ENCODE results near the gene THAP7. TPM values are rescaled to one million over a fixed set of nuclear protein-coding genes. Genes with fewer than 3 reads are reported as not detected.

THAP7 gene
- total RNA-seq, 4 donors from 2014 or later = 33.2 to 42.4 (median 39.1) TPM

DNA sequence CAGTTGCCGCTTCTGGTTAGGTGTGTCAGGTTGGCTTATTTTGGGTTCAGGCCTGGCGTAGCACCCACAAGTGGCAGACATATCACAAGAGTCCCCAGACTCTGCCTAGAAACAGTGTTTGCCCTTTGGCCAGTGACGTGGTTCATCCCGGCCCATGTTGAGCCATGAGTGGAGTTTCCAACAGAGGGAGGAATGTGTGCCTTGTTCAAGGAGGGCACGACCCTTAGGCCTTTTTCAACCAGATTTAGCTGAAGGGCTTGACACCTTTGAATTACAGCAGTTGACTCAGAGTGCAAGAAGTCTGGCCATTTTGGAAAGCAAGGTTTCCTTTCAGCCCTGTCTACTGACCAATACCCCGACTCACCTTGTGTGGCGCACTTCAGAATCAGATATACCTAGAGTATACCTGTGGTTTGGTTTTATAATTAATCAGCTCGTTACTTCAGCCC, 50.0 kb downstream of the THAP7 start:
- no peaks in the 10 kb centered on the region for H3K27me3 ChIP-seq
- peaks cover 3 to 20% (median 7%) of the 10 kb centered on the region in 4 donors for H3K4me1 ChIP-seq
- H3K9me3 ChIP-seq = no peaks in the 10 kb centered on the region
- H3K36me3 ChIP-seq = peaks cover 14 to 44% (median 40%) of the 10 kb centered on the region in 4 donors
- no peak overlapping the region for H3K4me3 ChIP-seq
- intact Hi-C loops (cut with DNase I) = no loop called here
- no peak for DNase-seq (ENCODE audit: extremely low spot score)
- WGBS = 94% methylated on average over 5 of the region's 8 CpGs
- no peak overlapping the region for H3K27ac ChIP-seq (replicated peaks in 1 of 4)
- TF ChIP-seq POLR2A (IDR thresholded peaks at IDR 0.05; ENCODE audit: low read depth) = no peak
- TF ChIP-seq CTCF (IDR thresholded peaks at IDR 0.05) = no peak
- no peak for TF ChIP-seq POLR2AphosphoS5 (IDR thresholded peaks at IDR 0.05)
- TF ChIP-seq EP300 (IDR thresholded peaks at IDR 0.05) = no peak

DNA sequence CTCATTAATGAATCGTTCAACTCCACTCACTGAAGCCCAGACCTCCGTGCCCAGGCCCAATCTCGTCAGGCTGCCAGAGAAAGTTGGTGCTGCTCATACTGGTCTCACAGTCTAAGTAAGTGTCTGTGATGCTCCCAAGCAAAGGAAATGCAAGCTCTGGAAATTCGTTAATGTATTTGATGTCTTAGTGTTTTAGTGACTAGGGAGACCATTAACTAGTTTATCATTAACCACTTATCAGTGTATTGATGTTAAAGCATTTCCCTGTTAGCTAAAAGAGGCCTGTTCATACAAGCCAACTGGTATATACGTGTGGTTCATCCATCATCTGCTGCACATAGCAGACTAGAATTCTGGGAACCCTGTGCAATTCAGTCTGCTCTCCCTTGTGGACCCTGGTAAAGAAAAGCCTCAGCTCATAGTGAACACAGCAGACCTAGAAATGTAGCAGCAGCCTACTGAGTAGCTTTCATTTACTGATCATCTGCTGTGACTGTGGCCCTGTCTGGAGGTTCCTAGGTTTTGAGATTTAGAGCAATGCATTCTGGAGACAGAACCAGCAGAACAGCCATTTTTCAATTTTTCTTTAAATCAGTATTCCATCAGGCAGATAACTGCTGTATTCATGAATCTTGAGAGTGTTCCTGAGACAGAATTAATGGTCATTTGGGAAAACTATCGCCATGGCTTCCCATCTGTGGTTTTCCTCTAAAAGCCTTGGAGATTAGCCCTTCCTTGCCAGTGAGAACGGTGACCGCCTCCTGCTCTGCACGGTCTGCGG, 50.6 kb downstream of the THAP7 start:
- WGBS = 93% methylated on average over 10 of the region's 10 CpGs
- H3K4me3 ChIP-seq = no peak overlapping the region
- H3K36me3 ChIP-seq = peaks cover 14 to 44% (median 40%) of the 10 kb centered on the region in 4 donors
- TF ChIP-seq POLR2AphosphoS5 (IDR thresholded peaks at IDR 0.05) (no peak), EP300 (IDR thresholded peaks at IDR 0.05) (no peak), POLR2A (IDR thresholded peaks at IDR 0.05; ENCODE audit: low read depth) (no peak), CTCF (IDR thresholded peaks at IDR 0.05) (no peak)
- intact Hi-C loops (cut with DNase I) = no loop called here
- H3K27me3 ChIP-seq = no peaks in the 10 kb centered on the region
- H3K9me3 ChIP-seq = no peaks in the 10 kb centered on the region
- no peak for DNase-seq (ENCODE audit: extremely low spot score)
- peaks cover under 1 to 19% (median 5%) of the 10 kb centered on the region in 4 donors for H3K4me1 ChIP-seq
- no peak overlapping the region for H3K27ac ChIP-seq (replicated peaks in 1 of 4)

GRCh38 chr22:20949698-20950183, 52.2 kb downstream of the THAP7 start:
- DNase-seq (ENCODE audit: extremely low spot score) = no peak
- no peaks in the 10 kb centered on the region for H3K9me3 ChIP-seq
- intact Hi-C loops (cut with DNase I) = no loop called here
- no peak overlapping the region for H3K27ac ChIP-seq (replicated peaks in 1 of 4)
- peaks cover 14 to 35% (median 17%) of the 10 kb centered on the region in 4 donors for H3K4me1 ChIP-seq
- H3K4me3 ChIP-seq = no peak overlapping the region
- 83% methylated on average over 13 of the region's 13 CpGs for WGBS
- peaks cover 14 to 44% (median 40%) of the 10 kb centered on the region in 4 donors for H3K36me3 ChIP-seq
- H3K27me3 ChIP-seq = no peaks in the 10 kb centered on the region
- TF ChIP-seq POLR2AphosphoS5 (IDR thresholded peaks at IDR 0.05) (no peak), POLR2A (IDR thresholded peaks at IDR 0.05; ENCODE audit: low read depth) (no peak), CTCF (IDR thresholded peaks at IDR 0.05) (no peak), EP300 (IDR thresholded peaks at IDR 0.05) (no peak)

Small RNAs within 50 kb of the gene (small RNA-seq; reads per million reads assigned to genes)
- 0 reads per million in 3 donors for gene MIR649

Other genes starting within 250 kb of the THAP7 start
- under 1 TPM in 3 of 4 donors, not detected in 1; 0.46 to 0.83 (median 0.50) TPM for gene SERPIND1, start 228.0 kb downstream of the THAP7 start, total RNA-seq
- gene PI4KA, start 143.3 kb downstream of the THAP7 start, total RNA-seq = 100 to 1,000 TPM in 1 of 4 donors, 10 to 100 TPM in 3; 69.8 to 115 (median 82.3) TPM
- 10 to 100 TPM; 21.2 to 33.6 (median 26.4) TPM for gene SNAP29, start 143.1 kb downstream of the THAP7 start, total RNA-seq
- gene CRKL, start 84.7 kb downstream of the THAP7 start, total RNA-seq = 10 to 100 TPM; 34.9 to 56.2 (median 47.9) TPM
- 1 to 10 TPM in 3 of 4 donors, under 1 TPM in 1; 0.92 to 1.7 (median 1.4) TPM for gene AIFM3, start 34.9 kb downstream of the THAP7 start, total RNA-seq
- gene LZTR1, start 19.8 kb downstream of the THAP7 start, total RNA-seq = 10 to 100 TPM; 42.4 to 76.3 (median 57.2) TPM
- under 1 TPM; 0.39 to 0.50 (median 0.41) TPM for gene P2RX6, start 13.0 kb upstream of the THAP7 start, total RNA-seq
- under 1 TPM; 0.23 to 0.42 (median 0.36) TPM for gene SLC7A4, start 30.4 kb upstream of the THAP7 start, total RNA-seq
- not detected for gene LRRC74B, start 43.8 kb upstream of the THAP7 start, total RNA-seq

Measured in esophagus muscularis mucosa (tissue), 4 donors.